GM21423 (cell line): ENCODE data around the gene COMT.
"Not testable (repeated sequence)": the region's sequence is repeated elsewhere in the genome, so short reads cannot be mapped to it uniquely, and the experiment has no call there.

ENCODE experiments used
- ATAC-seq: cut with Tn5 transposase; IDR thresholded peaks from one replicate; pipeline ENCODE4 v1.9.1; 2021; ENCODE audit warnings: mild to moderate bottlenecking, moderate library complexity; ENCODE audit not compliant: unreplicated experiment

The COMT gene

GRCh38 chr22:19907902-19908301 is 33.7 kb upstream of the COMT start:
- not testable (repeated sequence) for ATAC-seq

- ATAC-seq: no peak
Observed at GRCh38 chr22:19909350-19910179, 32.0 kb upstream of the COMT start.

- ATAC-seq: no peak
Observed at GRCh38 chr22:19910180-19910744, 31.3 kb upstream of the COMT start.

GRCh38 chr22:19911540-19912270 is 29.9 kb upstream of the COMT start:
- ATAC-seq: no peak

- ATAC-seq: no peak
Observed at GRCh38 chr22:19912271-19912999, 29.1 kb upstream of the COMT start.

- no peak for ATAC-seq
Observed at GRCh38 chr22:19913337-19913936, 28.1 kb upstream of the COMT start.

GRCh38 chr22:19914201-19914943 is 27.2 kb upstream of the COMT start:
- ATAC-seq: no peak

GRCh38 chr22:19915287-19915954 is 26.2 kb upstream of the COMT start:
- ATAC-seq: no peak

GRCh38 chr22:19916006-19916405 is 25.6 kb upstream of the COMT start:
- ATAC-seq: no peak

- no peak for ATAC-seq
Observed at GRCh38 chr22:19916941-19917340, 24.6 kb upstream of the COMT start.

- ATAC-seq: no peak
Observed at GRCh38 chr22:19917389-19918138, 24.0 kb upstream of the COMT start.

GRCh38 chr22:19918332-19919106 is 23.1 kb upstream of the COMT start:
- no peak for ATAC-seq

GRCh38 chr22:19919701-19920363 is 21.7 kb upstream of the COMT start:
- ATAC-seq: no peak

- ATAC-seq: no peak
Observed at GRCh38 chr22:19921544-19922081, 20.0 kb upstream of the COMT start.

GRCh38 chr22:19923914-19924513 is 17.6 kb upstream of the COMT start:
- ATAC-seq: no peak

- not testable (repeated sequence) for ATAC-seq
Observed at GRCh38 chr22:19926028-19926427, 15.5 kb upstream of the COMT start.

GRCh38 chr22:19927696-19928095 is 13.9 kb upstream of the COMT start:
- no peak for ATAC-seq
